GM19240 (cell line): ENCODE results near the gene TAF1B.
A peak's percentile ranks its signal among the peaks of the same experiment; 100 is the strongest.
"Not testable (repeated sequence)": the region's sequence is repeated elsewhere in the genome, so short reads cannot be mapped to it uniquely, and the experiment has no call there.

ENCODE experiments used
- DNase-seq: peaks from one replicate; pipeline ENCODE4 v3.0.0; 2011; ENCODE audit warnings: low spot score; ENCODE audit not compliant: insufficient read length

The TAF1B gene

DNA sequence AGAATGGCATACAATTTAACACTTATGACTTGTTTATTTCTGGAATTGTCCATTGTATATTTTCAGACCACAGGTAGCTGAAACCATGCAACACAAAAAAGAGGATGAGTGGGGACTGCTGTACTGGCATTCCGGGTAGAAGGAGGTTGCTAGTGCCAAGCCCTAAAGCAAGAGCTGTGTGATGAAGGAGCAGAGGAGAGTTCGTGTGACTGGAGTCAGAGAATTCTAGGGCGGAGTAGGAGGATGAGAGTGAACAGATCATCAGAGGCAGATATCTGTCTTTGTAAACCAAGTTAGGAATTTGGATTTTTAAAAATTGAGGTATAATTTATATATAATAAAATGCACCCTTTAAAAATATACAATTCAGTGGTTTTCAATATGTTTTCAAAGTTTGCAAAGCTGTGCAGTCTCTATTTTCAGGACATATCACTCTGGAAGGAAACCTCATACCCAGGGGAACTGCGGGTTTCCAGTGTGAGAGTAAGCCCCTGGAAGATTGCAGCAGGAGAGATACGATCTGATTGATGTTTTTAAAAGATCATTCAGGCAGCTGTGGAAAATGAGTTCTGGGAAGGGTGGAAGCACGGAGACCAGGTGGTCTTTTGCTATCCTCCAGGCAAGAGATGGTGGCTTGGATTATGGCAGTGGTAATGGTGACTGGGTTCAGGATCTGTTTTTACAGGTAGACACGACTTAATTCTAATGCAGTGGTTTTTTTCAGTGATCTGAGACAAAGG, 36.4 kb downstream of the TAF1B start:
- DNase-seq, result no peak

- no peak for DNase-seq
Observed at GRCh38 chr2:9883897-9884296, 40.6 kb downstream of the TAF1B start.

DNA sequence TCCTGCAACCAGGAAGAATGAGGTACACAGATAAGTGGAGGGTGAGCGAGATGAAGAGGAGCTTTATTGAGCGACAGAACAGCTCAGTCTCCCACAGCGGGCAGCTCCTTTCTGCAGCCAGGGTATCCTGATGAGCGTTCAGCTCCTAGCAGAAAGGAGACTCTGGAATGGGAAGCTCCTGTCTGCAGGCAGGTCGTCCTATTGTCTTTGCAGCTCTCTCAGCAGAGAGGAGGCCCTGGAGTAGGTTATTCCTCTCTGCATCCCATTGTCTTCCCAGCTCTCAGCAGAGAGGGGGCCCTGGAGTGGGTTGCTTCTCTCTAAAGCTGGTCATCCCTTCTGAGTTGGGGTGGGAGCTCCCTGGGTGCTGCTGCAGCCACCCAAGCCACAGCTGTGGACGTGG, 41.2 kb downstream of the TAF1B start:
- no peak for DNase-seq

DNA sequence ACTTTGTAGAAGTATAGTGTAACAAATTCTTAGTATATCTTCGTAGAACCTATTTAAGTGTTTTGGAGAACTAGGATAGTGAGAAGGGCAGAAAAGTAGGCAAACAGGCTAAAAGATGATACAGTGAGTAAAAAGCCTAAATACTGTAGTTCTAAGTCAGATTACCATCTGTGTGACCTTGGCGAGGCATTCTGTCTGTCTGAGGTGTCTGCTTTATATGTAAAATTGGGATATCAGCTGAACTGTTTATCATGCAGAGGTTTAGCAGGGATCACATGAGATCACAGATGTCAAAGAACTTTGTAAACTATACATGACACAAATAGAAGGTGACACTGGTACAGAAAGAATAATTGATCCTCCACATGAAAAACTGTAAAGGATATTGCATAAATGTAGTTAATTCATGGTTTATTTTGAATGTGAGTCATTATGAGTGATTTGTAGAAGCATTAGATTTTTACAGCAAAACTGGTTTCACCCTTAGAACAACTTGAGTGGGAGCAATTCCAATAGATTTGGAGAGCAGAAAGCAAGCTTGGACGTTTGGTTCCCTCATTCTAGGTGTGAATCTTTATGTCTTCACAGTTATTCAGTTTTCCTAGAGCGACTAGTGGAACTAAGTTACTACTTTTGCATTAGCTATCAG, 41.9 kb downstream of the TAF1B start:
- no peak for DNase-seq

DNA sequence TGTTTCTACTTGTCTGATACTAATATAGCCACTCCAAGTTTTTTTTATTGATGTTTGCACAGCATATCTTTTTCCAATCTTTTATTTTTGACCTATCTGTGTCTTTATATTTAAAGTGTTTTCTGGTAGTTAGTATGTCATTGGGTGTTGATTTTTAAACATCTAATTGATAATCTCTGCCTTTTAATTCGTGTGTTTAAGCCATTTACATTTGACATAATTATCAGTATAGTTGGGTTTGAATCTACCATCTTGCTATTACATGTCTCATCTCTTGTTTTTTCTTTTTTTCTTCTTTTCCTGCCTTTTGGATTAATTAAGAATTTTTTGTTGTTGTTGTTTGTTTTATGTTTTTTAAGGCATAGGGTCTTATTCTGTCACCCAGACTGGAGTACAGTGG, 44.2 kb downstream of the TAF1B start:
- DNase-seq, result no peak

- DNase-seq, result no peak
Observed at GRCh38 chr2:9889812-9890261, 46.6 kb downstream of the TAF1B start.

GRCh38 chr2:9892236-9892635, 49.0 kb downstream of the TAF1B start:
- DNase-seq, result no peak

DNA sequence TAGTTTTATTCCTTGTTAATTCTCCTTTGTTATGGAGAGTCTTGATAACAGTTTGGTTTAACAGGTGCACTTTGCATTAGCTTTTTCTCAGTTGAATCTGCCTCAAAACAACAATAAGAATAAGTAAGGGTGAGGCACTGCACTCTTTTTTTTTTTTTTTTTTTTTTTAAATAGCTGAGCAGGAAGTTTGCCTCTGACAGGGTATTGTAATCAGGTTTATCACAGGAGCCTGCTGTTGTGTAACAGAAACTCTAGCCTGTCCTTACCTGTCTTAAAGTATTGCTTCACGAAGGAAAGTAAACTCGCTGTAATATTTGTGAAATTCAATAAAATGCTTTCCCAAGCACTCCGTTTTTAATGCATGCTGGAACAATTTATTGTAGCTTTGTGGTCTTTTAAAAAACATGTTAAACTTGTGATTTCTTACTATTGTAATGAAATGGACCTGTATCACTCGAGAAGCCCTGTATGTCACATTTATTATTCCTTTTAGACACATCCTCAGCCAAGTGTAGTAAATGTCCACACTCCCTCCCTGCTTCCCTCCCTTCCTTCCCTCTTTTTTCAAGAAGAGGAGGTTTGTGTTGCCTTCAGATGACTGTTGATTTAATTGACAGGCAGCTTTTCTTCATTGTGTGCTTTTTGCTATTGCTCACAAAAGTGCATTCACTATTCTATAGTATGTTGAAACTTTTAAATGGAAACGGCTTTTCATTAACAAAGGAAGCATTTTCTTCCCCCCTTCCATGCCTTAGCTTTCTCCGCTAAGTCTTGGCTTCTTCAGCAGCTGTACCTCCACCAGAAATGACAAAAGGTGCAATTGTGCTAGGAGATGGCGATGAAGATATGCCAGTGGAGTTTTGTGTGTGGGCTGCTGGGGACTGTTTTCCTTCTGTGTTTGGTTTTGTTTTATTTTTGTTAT, 52.7 kb downstream of the TAF1B start:
- DNase-seq, result no peak

DNA sequence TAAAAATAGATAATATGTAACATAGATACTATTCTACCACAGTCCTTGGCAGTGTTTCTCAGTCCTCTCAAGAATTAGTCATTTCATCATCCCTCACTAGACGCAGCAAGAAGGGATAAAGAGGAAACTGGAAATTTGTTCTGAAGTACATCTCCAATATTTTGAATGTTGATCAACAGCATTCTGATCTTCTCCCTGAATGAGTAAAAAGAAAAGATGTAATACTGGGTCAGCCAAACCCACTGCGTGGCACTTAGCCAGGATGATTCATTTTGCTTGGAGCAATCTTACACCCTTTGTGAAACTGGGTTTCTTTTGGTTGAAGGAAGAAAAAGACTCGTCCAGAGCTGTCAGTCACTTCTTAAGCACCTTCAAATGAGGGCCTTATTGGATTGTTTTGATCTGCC, 54.1 kb downstream of the TAF1B start:
- no peak for DNase-seq

DNA sequence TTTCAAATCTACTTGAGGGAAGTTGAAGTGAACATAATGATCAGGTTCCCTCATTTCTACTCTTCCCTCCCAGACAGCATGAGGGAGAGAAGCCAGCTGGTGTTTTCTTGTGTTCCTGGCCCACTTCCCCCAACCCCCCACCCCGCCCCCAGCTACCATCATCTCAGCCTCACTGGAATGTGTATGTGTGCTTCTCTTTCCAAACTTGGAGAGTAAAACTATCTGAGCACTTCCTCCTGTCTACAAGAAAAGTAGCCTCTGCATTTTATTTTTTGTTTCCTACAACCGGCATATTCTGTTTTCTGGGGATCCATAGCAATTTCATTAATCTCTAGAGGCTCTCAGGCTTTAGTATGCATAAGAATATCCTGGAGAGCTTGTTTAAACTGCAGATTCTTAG, 54.6 kb downstream of the TAF1B start:
- DNase-seq, result no peak

DNA sequence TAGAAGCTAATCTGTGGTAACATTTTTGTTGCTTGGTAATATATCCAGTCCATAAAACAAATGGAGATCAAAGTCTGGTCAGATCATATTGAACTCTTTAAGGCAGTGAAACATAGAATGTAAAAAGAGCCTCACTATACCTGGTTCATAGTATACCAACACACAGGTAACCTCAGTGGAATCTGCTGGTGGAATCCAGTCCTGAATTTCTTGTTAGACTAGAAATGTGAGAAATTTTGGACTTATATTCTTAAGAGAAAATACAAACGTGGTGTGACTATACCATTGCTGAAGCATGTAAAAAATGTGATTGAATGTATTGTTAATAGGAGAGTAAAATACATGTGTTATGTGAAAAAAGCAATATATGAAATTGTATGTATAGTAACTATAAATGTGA, 62.1 kb downstream of the TAF1B start:
- DNase-seq, result no peak

- no peak for DNase-seq
Observed at GRCh38 chr2:9907402-9907801, 64.1 kb downstream of the TAF1B start.

GRCh38 chr2:9908639-9909038, 65.4 kb downstream of the TAF1B start:
- DNase-seq, result no peak

- DNase-seq, result no peak
Observed at GRCh38 chr2:9909106-9909505, 65.8 kb downstream of the TAF1B start.

GRCh38 chr2:9910699-9911098, 67.4 kb downstream of the TAF1B start:
- no peak for DNase-seq

GRCh38 chr2:9912468-9912867, 69.2 kb downstream of the TAF1B start:
- DNase-seq, result no peak

GRCh38 chr2:9914384-9915065, 71.3 kb downstream of the TAF1B start:
- peak; percentile 33 for DNase-seq

- DNase-seq, result no peak
Observed at GRCh38 chr2:9918275-9918674, 75.0 kb downstream of the TAF1B start.

- no peak for DNase-seq
Observed at GRCh38 chr2:9919512-9919911, 76.2 kb downstream of the TAF1B start.

DNA sequence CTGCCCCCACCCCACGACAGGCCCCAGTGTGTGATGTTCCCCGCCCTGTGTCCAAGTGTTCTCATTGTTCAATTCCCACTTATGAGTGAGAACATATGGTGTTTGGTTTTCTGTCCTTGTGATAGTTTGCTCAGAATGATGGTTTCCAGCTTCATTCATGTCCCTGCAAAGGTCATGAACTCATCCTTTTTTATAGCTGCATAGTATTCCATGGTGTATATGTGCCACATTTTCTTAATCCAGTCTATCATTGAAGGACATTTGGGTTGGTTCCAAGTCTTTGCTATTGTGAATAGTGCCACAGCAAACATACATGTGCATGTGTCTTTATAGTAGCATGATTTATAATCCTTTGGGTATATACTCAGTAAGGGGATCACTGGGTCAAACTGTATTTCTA, 83.7 kb downstream of the TAF1B start:
- DNase-seq, result not testable (repeated sequence)

DNA sequence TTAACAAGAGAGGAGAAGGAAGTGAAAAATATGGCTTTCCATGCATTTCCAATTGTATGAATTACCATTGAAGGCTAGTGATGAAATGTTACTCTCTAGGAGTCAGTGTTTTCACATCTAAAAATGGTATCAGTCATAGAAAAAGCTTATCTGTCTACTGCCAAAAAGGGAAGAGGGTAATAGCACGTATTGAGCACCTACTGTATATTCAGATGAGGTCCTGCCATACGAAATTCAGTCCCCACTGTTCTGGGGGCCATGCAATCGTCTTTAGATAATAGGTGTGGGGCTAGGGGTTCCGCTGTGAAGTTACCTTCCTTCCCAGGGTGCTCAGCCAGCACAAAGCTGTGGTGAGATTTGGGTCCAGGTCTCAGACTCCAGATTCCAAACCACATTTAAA, 94.0 kb downstream of the TAF1B start:
- no peak for DNase-seq

GRCh38 chr2:9937968-9938367, 94.7 kb downstream of the TAF1B start:
- no peak for DNase-seq
